ENCODE results near the gene FOXJ1. TPM values are rescaled to one million over a fixed set of nuclear protein-coding genes. Genes with fewer than 3 reads are reported as not detected.

The FOXJ1 gene
- polyA plus RNA-seq, 1 of the 3 experiments (the other 2 are of a cell fraction), result not detected

- TF ChIP-seq FOXJ3 (CRISPR knock-in tag; IDR thresholded peaks at IDR 0.05) (no peak), EP300 (IDR thresholded peaks at IDR 0.05; ENCODE audit: borderline replicate concordance in 1 of 2, low read depth in 1 of 2, low read length in 1 of 2) (no peak), CHD2 (IDR thresholded peaks at IDR 0.05; ENCODE audit: low read length, partially characterized antibody) (no peak), RCOR1 (IDR thresholded peaks at IDR 0.05; ENCODE audit: low read length) (no peak), ELF1 (IDR thresholded peaks at IDR 0.05) (no peak), TAF1 (IDR thresholded peaks at IDR 0.05; ENCODE audit: borderline replicate concordance, low read depth, low read length) (no peak), POLR2AphosphoS5 (IDR thresholded peaks at IDR 0.05; ENCODE audit: low read depth, low read length) (no peak)
- TF ChIP-seq, protein P1, sequence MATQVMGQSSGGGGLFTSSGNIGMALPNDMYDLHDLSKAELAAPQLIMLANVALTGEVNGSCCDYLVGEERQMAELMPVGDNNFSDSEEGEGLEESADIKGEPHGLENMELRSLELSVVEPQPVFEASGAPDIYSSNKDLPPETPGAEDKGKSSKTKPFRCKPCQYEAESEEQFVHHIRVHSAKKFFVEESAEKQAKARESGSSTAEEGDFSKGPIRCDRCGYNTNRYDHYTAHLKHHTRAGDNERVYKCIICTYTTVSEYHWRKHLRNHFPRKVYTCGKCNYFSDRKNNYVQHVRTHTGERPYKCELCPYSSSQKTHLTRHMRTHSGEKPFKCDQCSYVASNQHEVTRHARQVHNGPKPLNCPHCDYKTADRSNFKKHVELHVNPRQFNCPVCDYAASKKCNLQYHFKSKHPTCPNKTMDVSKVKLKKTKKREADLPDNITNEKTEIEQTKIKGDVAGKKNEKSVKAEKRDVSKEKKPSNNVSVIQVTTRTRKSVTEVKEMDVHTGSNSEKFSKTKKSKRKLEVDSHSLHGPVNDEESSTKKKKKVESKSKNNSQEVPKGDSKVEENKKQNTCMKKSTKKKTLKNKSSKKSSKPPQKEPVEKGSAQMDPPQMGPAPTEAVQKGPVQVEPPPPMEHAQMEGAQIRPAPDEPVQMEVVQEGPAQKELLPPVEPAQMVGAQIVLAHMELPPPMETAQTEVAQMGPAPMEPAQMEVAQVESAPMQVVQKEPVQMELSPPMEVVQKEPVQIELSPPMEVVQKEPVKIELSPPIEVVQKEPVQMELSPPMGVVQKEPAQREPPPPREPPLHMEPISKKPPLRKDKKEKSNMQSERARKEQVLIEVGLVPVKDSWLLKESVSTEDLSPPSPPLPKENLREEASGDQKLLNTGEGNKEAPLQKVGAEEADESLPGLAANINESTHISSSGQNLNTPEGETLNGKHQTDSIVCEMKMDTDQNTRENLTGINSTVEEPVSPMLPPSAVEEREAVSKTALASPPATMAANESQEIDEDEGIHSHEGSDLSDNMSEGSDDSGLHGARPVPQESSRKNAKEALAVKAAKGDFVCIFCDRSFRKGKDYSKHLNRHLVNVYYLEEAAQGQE (IDR thresholded peaks at IDR 0.05; ENCODE audit: low read depth, low read length), result no peak
- H3K4me3 ChIP-seq (ENCODE audit: low read depth in 2 of 2, low read length in 1 of 2), result no peak overlapping the region
- peaks cover 4% of the 10 kb centered on the region for H3F3A ChIP-seq (replicated peaks; ENCODE audit: insufficient read depth)
- 85% methylated on average over 22 of the region's 22 CpGs for WGBS (ENCODE audit: low lambda C conversion rate)
- ChIA-PET CTCF (interaction anchor here (0.6 to 16.5 kb wide), 10 partner anchors 11 to 252 kb away, joined by 3 to 119 read pairs (median 5); no protein-coding TSS in a partner anchor), POLR2A (no interaction called here)
- H2AFZ ChIP-seq (ENCODE audit: low read depth), result no peak overlapping the region
- peaks cover 0 to 8% of the 10 kb centered on the region in 2 experiments; a peak in 2 of 4 replicates for H3K4me1 ChIP-seq (ENCODE audit: control insufficient read depth in 1 of 2, insufficient read depth in 2 of 2, low read depth in 1 of 2, low read length in 1 of 2)
- no peak overlapping the region for H3K9ac ChIP-seq
- H3K36me3 ChIP-seq (replicated peaks in 1 of 2; ENCODE audit: control insufficient read depth in 1 of 2, insufficient read depth in 2 of 2, low read length in 1 of 2), result no peaks in the 10 kb centered on the region
- no peak for DNase-seq
- H3K9me2 ChIP-seq, result no peaks in the 10 kb centered on the region
- no peaks in the 10 kb centered on the region for H3K27me3 ChIP-seq (ENCODE audit: insufficient read depth)
- H3K9me3 ChIP-seq, result no peaks in the 10 kb centered on the region
- H3K27ac ChIP-seq (ENCODE audit: low read depth in 2 of 2, low read length in 1 of 2), result no peak overlapping the region
- no peaks in the 10 kb centered on the region for H3K79me2 ChIP-seq (ENCODE audit: insufficient read depth)
- H3K4me2 ChIP-seq, result no peak overlapping the region
- no peaks in the 10 kb centered on the region for H4K20me1 ChIP-seq (ENCODE audit: insufficient read depth)
Observed at GRCh38 chr17:76146053-76146851, 5.2 kb upstream of the FOXJ1 start.

DNA sequence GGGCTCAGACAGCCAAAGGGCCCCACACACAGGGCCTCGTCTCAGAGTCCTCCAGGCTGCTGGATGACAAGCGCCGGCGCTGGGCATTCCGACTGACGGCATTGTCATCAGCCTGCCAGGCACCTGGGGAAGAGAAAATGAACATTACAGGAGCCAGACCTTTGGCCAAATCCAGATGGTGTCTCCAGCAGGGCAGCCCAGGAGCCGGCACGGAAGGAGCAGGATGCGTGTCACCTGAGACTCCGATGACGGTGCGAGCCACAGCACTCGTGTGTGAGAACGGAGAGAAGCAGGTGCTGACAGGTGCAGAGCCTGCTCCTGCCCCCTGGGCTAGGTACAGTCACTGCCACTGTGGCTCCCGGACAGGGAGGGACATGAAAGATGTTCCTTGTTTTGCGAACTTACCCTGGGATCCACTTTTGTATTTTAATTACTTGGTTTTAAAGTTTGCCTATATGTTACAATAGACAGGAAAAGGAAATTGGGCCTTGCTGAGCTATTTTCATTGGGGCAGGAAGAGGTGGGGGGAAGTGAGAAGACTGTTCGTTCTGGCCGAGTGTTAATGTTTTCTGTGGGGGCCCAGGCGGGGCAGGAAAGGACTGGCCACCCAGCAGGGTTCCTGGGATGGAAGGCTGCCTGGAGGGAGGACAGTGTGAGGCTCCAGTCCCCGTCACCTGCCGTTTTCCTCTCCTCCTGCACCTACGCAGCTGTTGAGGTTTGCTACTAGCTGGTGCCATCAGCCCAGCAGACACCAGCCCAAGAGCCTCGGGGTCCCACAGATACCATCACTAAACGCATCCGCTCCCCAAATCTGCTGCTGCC lies 4.4 kb upstream of the FOXJ1 start:
- no peaks in the 10 kb centered on the region for H4K20me1 ChIP-seq (ENCODE audit: insufficient read depth)
- TF ChIP-seq SIN3A (IDR thresholded peaks at IDR 0.05; ENCODE audit: borderline replicate concordance, low read depth, low read length), result no peak
- peaks cover 4% of the 10 kb centered on the region for H3F3A ChIP-seq (replicated peaks; ENCODE audit: insufficient read depth)
- H3K4me3 ChIP-seq (ENCODE audit: low read depth in 2 of 2, low read length in 1 of 2), result no peak overlapping the region
- no peaks in the 10 kb centered on the region for H3K9me2 ChIP-seq
- H3K27me3 ChIP-seq (ENCODE audit: insufficient read depth), result peaks cover 3% of the 10 kb centered on the region; the same call in 1 of the 2 replicates
- H3K27ac ChIP-seq (ENCODE audit: low read depth in 2 of 2, low read length in 1 of 2), result no peak overlapping the region
- H3K4me2 ChIP-seq, result no peak overlapping the region
- no peak overlapping the region for H3K9ac ChIP-seq
- H3K79me2 ChIP-seq (ENCODE audit: insufficient read depth), result no peaks in the 10 kb centered on the region
- ChIA-PET CTCF (interaction anchor here (0.6 to 16.5 kb wide), 9 partner anchors 10 to 253 kb away, joined by 3 to 119 read pairs (median 5); no protein-coding TSS in a partner anchor), POLR2A (no interaction called here)
- H3K36me3 ChIP-seq (replicated peaks in 1 of 2; ENCODE audit: control insufficient read depth in 1 of 2, insufficient read depth in 2 of 2, low read length in 1 of 2), result no peaks in the 10 kb centered on the region
- DNase-seq, result no peak
- no peaks in the 10 kb centered on the region for H3K9me3 ChIP-seq
- WGBS (ENCODE audit: low lambda C conversion rate), result 90% methylated on average over 24 of the region's 25 CpGs
- H2AFZ ChIP-seq (ENCODE audit: low read depth), result no peak overlapping the region
- H3K4me1 ChIP-seq (ENCODE audit: control insufficient read depth in 1 of 2, insufficient read depth in 2 of 2, low read depth in 1 of 2, low read length in 1 of 2), result peaks cover 0 to 14% of the 10 kb centered on the region in 2 experiments; a peak in 2 of 4 replicates
